GM19468 (cell line): Measurements from ENCODE around the gene SLC9A8.

ENCODE experiments used
- ATAC-seq: cut with Tn5 transposase; IDR thresholded peaks from one replicate; pipeline ENCODE4 v1.9.1; 2021; ENCODE audit warnings: mild to moderate bottlenecking, moderate library complexity, moderate number of reproducible peaks; ENCODE audit not compliant: unreplicated experiment; ENCODE audit errors: extremely low read depth

Gene SLC9A8

GRCh38 chr20:49870261-49870660, 57.6 kb downstream of the SLC9A8 start:
- ATAC-seq: no peak

- no peak for ATAC-seq
Observed at GRCh38 chr20:49871391-49871948, 58.8 kb downstream of the SLC9A8 start.

- no peak for ATAC-seq
Observed at GRCh38 chr20:49872056-49872455, 59.4 kb downstream of the SLC9A8 start.

- no peak for ATAC-seq
Observed at GRCh38 chr20:49874696-49875095, 62.1 kb downstream of the SLC9A8 start.

- no peak for ATAC-seq
Observed at GRCh38 chr20:49877386-49877921, 64.8 kb downstream of the SLC9A8 start.

GRCh38 chr20:49878977-49879376, 66.3 kb downstream of the SLC9A8 start:
- ATAC-seq: no peak

- ATAC-seq: no peak
Observed at GRCh38 chr20:49880177-49880576, 67.5 kb downstream of the SLC9A8 start.

- no peak for ATAC-seq
Observed at GRCh38 chr20:49880724-49881445, 68.3 kb downstream of the SLC9A8 start.

GRCh38 chr20:49882171-49882970, 69.7 kb downstream of the SLC9A8 start:
- ATAC-seq: no peak

GRCh38 chr20:49883246-49883802, 70.7 kb downstream of the SLC9A8 start:
- ATAC-seq: no peak

GRCh38 chr20:49885558-49886332, 73.1 kb downstream of the SLC9A8 start:
- no peak for ATAC-seq

GRCh38 chr20:49886571-49887213, 74.1 kb downstream of the SLC9A8 start:
- no peak for ATAC-seq

- ATAC-seq: no peak
Observed at GRCh38 chr20:49887251-49888211, 74.9 kb downstream of the SLC9A8 start.

- ATAC-seq: no peak
Observed at GRCh38 chr20:49888212-49889000, 75.8 kb downstream of the SLC9A8 start.

- ATAC-seq: no peak
Observed at GRCh38 chr20:49889001-49889934, 76.6 kb downstream of the SLC9A8 start.

GRCh38 chr20:49889935-49890333, 77.3 kb downstream of the SLC9A8 start:
- no peak for ATAC-seq
